Common myeloid progenitor, CD34-positive (primary cell): ENCODE measurements around the gene DOK3.

Experiments used
- CTCF ChIA-PET: fragments of 350-600 bp; sonication (Branson Sonifier 250); formaldehyde crosslinking; loops from one replicate; lab custom pipeline; 2021; ENCODE audit warnings: antibody characterized with exemption; lab: Charles Lee
- POLR2A ChIA-PET: fragments of 350-600 bp; sonication (Branson Sonifier 250); formaldehyde crosslinking; loops from one replicate; lab custom pipeline; 2021; ENCODE audit warnings: antibody characterized with exemption; lab: Charles Lee
- DNase-seq, 3 donors: peaks; one replicate each; pipeline versions ENCODE4 v3.0.0 to v3.0.0-alpha.2; 2013
- H3K27ac ChIP-seq, 2 experiments: 1 replicate in 1 of 2; 2 replicates in 1 of 2; pipeline ENCODE4 v1.7.0; 2013; ENCODE audit warnings: inconsistent platforms in 2 of 2, low read length in 2 of 2, mild to moderate bottlenecking in 2 of 2, low read depth in 1 of 2, moderate library complexity in 1 of 2; ENCODE audit not compliant: severe bottlenecking in 2 of 2, insufficient read depth in 1 of 2, poor library complexity in 1 of 2
- H3K27me3 ChIP-seq, 5 experiments: replicated peaks in 2 of 5; 1 replicate in 3 of 5; 2 replicates in 2 of 5; pipeline versions ENCODE4 v1.6.1 to v1.7.0; 2013; ENCODE audit warnings: low read length in 4 of 5, mild to moderate bottlenecking in 2 of 5, moderate library complexity in 2 of 5, inconsistent platforms in 1 of 5; ENCODE audit not compliant: insufficient read depth in 5 of 5, control insufficient read depth in 4 of 5
- H3K36me3 ChIP-seq, 4 experiments: 1 replicate in 2 of 4; 2 replicates in 2 of 4; pipeline versions ENCODE4 v1.6.1 to v1.7.0; 2013; ENCODE audit warnings: low read length in 3 of 4, control low read depth in 1 of 4, mild to moderate bottlenecking in 1 of 4; ENCODE audit not compliant: control insufficient read depth in 4 of 4, insufficient read depth in 4 of 4
- H3K4me1 ChIP-seq, 4 experiments: 1 replicate in 3 of 4; 2 replicates in 1 of 4; pipeline versions ENCODE4 v1.6.1 to v1.7.1; 2013; ENCODE audit warnings: low read length in 3 of 4, mild to moderate bottlenecking in 3 of 4, control low read depth in 1 of 4, inconsistent platforms in 1 of 4, moderate library complexity in 1 of 4; ENCODE audit not compliant: control insufficient read depth in 4 of 4, insufficient read depth in 4 of 4; ENCODE audit errors: control extremely low read depth in 1 of 4
- H3K4me3 ChIP-seq, 7 experiments: 1 replicate in 4 of 7; 2 replicates in 3 of 7; pipeline versions ENCODE4 v1.5.1 to v1.7.0; 2013; ENCODE audit warnings: mild to moderate bottlenecking in 7 of 7, low read length in 6 of 7, moderate library complexity in 6 of 7, inconsistent platforms in 2 of 7, low read depth in 2 of 7, control low read depth in 1 of 7; ENCODE audit not compliant: insufficient read depth in 4 of 7, control insufficient read depth in 1 of 7; ENCODE audit errors: extremely low read depth in 1 of 7
- H3K9me3 ChIP-seq, 5 experiments: 1 replicate in 4 of 5; 2 replicates in 1 of 5; pipeline versions ENCODE4 v1.6.1 to v1.7.1; 2013; ENCODE audit warnings: low read length in 4 of 5, mild to moderate bottlenecking in 2 of 5, inconsistent platforms in 1 of 5, low read depth in 1 of 5, moderate library complexity in 1 of 5; ENCODE audit not compliant: control insufficient read depth in 4 of 5, insufficient read depth in 2 of 5; ENCODE audit errors: control extremely low read depth in 1 of 5
- WGBS: methylation state at CpG from one replicate; pipeline ENCODE4 v1.1.5; 2013; ENCODE audit not compliant: insufficient coverage; 5-methylcytosine and 5-hydroxymethylcytosine counted together

Gene DOK3

DNA sequence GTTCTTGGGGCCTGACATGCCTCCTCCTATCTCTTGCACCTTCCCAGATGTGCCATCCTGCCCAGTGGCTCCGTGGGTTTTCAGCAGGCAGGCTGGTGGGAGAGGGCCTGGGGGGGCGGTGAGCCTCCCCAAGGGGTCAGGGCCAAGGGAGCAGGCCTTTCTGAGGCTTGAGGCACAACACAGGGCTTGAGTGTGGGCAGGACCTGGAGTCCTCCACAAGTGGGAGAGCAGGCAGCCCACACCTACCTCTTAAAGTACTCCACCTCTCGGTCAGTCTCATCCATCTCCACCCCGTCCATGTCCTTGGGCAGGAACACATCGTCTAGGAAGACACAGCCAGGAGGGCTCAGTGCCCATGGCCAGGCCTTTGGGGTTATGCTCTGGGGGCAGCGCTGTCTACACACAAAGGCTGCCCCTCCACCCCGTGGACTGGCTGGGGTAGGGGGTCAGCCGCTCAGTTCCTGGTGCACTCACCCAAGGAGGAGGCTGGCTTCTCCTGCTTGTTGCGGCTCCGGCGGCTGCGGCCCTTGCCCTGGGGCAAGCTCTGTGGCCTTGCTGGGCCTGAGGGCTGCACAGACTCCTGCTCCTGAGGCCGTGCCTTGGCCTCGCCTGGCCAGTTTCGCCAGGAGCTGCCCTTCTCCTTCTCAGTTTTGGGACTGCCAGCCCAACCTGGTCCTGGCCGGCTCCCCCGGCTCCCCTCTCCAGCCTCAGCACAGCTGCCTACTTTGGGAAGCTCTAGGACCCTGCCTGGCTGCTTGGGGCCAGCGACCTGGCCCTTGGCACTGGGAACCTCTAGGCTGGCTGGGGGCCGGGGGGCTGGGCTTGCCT lies 14.3 kb upstream of the DOK3 start:
- POLR2A ChIA-PET, result no interaction called here
- 95% methylated on average over 16 of the region's 19 CpGs for WGBS
- H3K36me3 ChIP-seq, result peaks cover 24 to 89% (median 70%) of the 10 kb centered on the region in 4 experiments
- no peaks in the 10 kb centered on the region for H3K27me3 ChIP-seq
- peaks cover 0 to 17% (median 10%) of the 10 kb centered on the region in 4 experiments for H3K4me1 ChIP-seq
- CTCF ChIA-PET, result interaction anchor here (1.4 kb wide), 1 partner anchor 45 kb away, joined by 3 read pairs; no protein-coding TSS in a partner anchor
- no peak overlapping the region for H3K27ac ChIP-seq
- H3K4me3 ChIP-seq, result no peak overlapping the region
- DNase-seq, result no peak
- no peaks in the 10 kb centered on the region for H3K9me3 ChIP-seq

DNA sequence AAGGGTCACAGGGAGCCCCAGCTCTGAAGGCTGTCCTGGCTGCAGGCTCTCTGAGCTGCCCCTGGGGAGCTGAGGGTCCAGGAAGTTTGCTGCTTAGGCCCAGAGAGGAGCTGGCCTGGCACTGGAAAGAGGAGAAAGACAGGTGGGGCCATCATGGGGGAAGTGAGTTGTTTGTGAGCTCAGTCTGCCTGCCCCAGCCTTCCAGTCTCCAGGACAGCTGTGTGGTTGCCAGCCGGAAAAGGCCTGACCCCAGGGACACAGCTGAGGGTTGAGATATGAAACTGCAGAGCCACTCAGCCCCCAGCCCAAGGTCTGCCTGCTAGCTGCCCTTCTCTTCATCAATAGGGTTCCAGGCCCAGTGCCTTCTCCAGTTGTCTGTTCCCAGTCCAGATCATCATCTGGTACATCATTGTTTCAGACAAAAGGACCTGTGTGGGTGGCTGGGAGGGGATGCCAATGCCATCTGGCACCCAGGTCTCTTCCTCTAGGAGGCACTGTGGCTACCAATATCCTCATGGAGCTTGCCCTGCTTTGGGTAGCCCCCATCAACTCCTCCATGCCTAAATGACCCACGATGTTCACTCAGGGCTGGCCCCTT lies 11.4 kb upstream of the DOK3 start:
- Histone ChIP-seq H3K4me1 (peaks cover 1 to 26% (median 21%) of the 10 kb centered on the region in 4 experiments), H3K36me3 (peaks cover 13 to 61% (median 47%) of the 10 kb centered on the region in 4 experiments), H3K9me3 (no peaks in the 10 kb centered on the region), H3K4me3 (no peak overlapping the region), H3K27ac (peak overlapping the region in 1 of 2 experiments; percentile 16), H3K27me3 (no peaks in the 10 kb centered on the region)
- ChIA-PET CTCF (interaction anchor here (0.8 to 2.0 kb wide), 7 partner anchors 10 to 130 kb away, joined by 3 to 9 read pairs (median 4); partner anchors contain the start of gene DOK3), POLR2A (no interaction called here)
- WGBS, result 80% methylated on average over 2 of the region's 2 CpGs
- peak in 2 of 3 donors; percentile 47 to 63 for DNase-seq

DNA sequence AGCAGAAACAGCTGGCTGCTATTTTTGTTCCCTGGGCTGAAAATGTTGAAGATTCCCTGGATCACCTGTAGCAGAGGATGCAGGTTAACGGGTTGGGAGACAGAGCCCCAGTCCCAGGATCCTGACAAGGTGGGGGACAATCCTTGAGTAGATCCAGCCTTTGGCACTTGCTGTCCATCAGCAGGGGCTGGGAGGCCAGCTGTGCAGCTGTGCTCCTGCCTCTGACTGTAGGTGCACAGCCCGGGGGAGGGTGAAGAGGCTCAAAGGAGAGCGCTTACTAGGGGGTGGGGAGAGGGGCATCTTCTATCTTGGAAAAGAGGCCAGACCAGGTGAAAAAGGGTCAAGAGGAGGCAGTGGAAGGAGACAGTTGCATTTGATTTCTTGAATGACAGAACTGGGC lies 10.6 kb upstream of the DOK3 start:
- POLR2A ChIA-PET, result no interaction called here
- H3K4me3 ChIP-seq, result no peak overlapping the region

DNA sequence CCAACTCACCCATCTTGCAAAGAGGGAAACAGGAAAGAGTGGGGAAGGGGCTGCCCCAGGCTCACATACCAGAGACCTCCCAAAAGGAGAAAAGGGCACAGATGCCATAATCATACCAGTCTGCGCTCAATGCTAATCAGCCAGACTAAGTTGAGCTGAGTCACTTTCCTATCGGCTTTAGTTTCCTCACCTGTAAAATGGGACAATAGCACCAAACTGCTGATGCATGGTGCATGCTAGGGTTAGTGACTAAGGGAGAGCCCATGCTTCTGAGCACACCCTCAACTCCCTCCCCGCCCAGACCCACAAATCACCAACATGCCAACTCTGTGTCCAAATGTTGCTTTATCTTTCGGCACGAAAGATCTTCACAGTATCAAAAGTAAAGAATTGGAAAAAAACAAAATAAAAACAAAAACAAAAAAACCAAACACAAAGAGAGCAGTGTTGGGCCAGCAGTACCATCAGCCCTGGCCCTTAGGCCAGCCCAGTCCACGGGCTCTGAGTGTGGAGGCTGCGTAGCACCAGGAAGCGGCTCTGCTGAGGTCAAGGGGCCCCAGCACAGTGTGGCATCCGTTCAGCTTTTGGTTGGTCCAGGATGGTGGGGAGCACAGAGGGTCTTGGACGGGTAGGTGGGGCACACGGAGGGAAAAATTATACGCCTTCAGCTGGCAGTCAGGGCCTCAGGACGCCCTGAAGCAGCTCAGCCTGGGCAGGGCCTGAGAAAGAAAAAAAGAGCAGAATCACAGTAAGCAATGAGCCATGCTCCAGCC lies 10.0 kb upstream of the DOK3 start:
- H3K36me3 ChIP-seq, result peaks cover 2 to 61% (median 44%) of the 10 kb centered on the region in 4 experiments
- DNase-seq, result no peak
- 80% methylated on average over 13 of the region's 13 CpGs for WGBS
- no peaks in the 10 kb centered on the region for H3K27me3 ChIP-seq
- ChIA-PET CTCF (interaction anchor here (1.1 to 2.0 kb wide), 2 partner anchors 10 to 16 kb away, joined by 3 to 4 read pairs; no protein-coding TSS in a partner anchor), POLR2A (no interaction called here)
- no peaks in the 10 kb centered on the region for H3K9me3 ChIP-seq
- no peak overlapping the region for H3K27ac ChIP-seq
- peaks cover 7 to 36% (median 29%) of the 10 kb centered on the region in 4 experiments for H3K4me1 ChIP-seq
- H3K4me3 ChIP-seq, result no peak overlapping the region

More for the DNA sequence above, 10.6 kb upstream of the DOK3 start:
- H3K27ac ChIP-seq, result peak overlapping the region in 1 of 2 experiments; percentile 16
- peaks cover 6 to 61% (median 44%) of the 10 kb centered on the region in 4 experiments for H3K36me3 ChIP-seq
- CTCF ChIA-PET, result interaction anchor here (0.9 to 2.0 kb wide), 3 partner anchors 14 to 130 kb away, joined by 3 to 4 read pairs (median 3); no protein-coding TSS in a partner anchor
- no peaks in the 10 kb centered on the region for H3K27me3 ChIP-seq
- no peaks in the 10 kb centered on the region for H3K9me3 ChIP-seq
- H3K4me1 ChIP-seq, result peaks cover 7 to 34% (median 29%) of the 10 kb centered on the region in 4 experiments
- no peak for DNase-seq
- WGBS, result 100% methylated on average over 3 of the region's 3 CpGs

DNA sequence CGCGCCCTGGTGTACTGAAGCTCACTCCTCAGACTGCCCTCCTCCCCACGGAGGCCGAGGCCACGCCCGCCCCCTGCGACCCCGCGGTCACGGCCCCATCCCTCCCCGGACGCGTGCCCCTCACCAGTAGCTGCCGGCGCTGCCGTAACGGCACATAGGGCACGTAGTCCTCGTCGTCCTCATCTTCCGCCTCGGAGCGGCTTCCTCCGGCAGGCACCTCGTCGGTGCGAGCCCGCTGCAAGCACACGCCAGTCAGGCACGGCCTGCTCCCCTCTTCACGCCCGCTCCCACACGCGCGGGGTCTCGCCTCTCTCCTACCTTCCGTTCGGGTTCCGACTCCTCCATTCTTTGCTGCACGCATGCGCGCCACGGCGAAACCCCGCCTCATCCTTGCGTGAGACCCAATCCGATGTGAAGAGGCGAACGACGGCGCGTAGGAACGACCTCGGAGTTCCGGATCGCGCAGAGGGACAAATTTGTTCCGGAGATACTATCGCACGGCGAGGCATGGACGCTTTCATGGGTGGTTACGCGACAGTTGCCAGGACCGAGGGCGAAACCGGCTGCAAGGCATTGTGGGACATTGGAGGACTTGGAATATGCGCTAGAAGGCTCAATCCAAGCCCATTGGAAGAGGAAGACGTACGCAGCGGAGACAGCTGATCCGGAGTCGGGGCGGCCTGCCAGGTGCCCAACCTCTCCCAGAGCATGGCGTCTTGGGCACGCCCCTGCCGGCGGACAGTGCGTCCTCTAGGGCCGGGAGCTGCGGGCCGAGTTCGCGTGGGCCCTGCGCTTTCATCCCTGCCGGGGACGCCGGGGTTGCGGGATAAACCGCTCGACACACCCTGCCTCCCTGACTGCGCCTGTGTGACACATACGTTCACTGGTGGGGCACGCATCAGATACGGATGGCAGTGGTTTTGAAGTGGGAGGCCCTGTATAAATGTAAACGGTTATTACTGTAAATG lies 7.3 kb upstream of the DOK3 start, which contains the start of gene DDX41:
Gene DDX41, minus strand, starts transcription at position 361 of the 968 bp plus-strand sequence. Its CDS starts 16 bp downstream, at position 345.
- H3K4me1 ChIP-seq, result peaks cover 7 to 36% (median 30%) of the 10 kb centered on the region in 4 experiments
- H3K4me3 ChIP-seq, result peak within 1 kb of the TSS; percentile 83 to 99 (median 93)
- CTCF ChIA-PET, result interaction anchor here (0.8 to 1.8 kb wide), 7 partner anchors 9 to 127 kb away, joined by 3 to 9 read pairs (median 4); no protein-coding TSS in a partner anchor
- H3K9me3 ChIP-seq, result no peaks in the 10 kb centered on the region
- POLR2A ChIA-PET, result interaction anchor here (0.6 kb wide), 1 partner anchor 19 kb away, joined by 3 read pairs; no protein-coding TSS in a partner anchor
- H3K27ac ChIP-seq, result peak within 1 kb of the TSS; percentile 61 to 83
- H3K36me3 ChIP-seq, result peaks cover under 1 to 69% (median 55%) of the 10 kb centered on the region in 4 experiments
- under 1% methylated on average over 94 of the region's 96 CpGs for WGBS
- no peaks in the 10 kb centered on the region for H3K27me3 ChIP-seq
- peak; percentile 98 to 99 (median 99) for DNase-seq
